OCI-LY7 (cell line): ENCODE data around the gene STRBP. TPM values are rescaled to one million over a fixed set of nuclear protein-coding genes. Genes with fewer than 3 reads are reported as not detected.

Experiments
- BruUV-seq: library from RNA; stranded (reverse); fragments of 400-500 nt; replicated peaks from 2 replicates; lab custom pipeline; 2021; lab: Mats Ljungman, UMichigan
- CTCF ChIA-PET: fragments of 300-600 bp; sonication (Branson Sonifier 250); formaldehyde crosslinking; loops from one replicate; lab custom pipeline; 2022; ENCODE audit warnings: antibody characterized with exemption; ENCODE audit not compliant: unreplicated experiment; lab: Charles Lee
- POLR2A ChIA-PET: fragments of 300-600 bp; sonication (Branson Sonifier 250); formaldehyde crosslinking; loops from one replicate; lab custom pipeline; 2022; ENCODE audit warnings: antibody characterized with exemption; lab: Charles Lee
- DNase-seq: peaks from one replicate; pipeline ENCODE4 v3.0.0-alpha.2; 2015; ENCODE audit warnings: low spot score
- H2AFZ ChIP-seq: fragments of 200-600 bp; sonication (generic), shearing (Covaris generic); 2 replicates; pipeline ENCODE4 v1.6.1; 2014; ENCODE audit warnings: mild to moderate bottlenecking, antibody characterized with exemption, low read length, moderate library complexity
- H3K27ac ChIP-seq: fragments of 200-600 bp; sonication (generic); 2 replicates; pipeline ENCODE4 v1.5.1; 2014; ENCODE audit warnings: mixed run types, low read depth, mild to moderate bottlenecking, moderate library complexity, low read length, inconsistent platforms; ENCODE audit not compliant: poor library complexity, severe bottlenecking
- H3K36me3 ChIP-seq: fragments of 200-600 bp; sonication (generic); 2 replicates; pipeline ENCODE4 v1.6.1; 2014; ENCODE audit warnings: mild to moderate bottlenecking, antibody characterized with exemption, low read length, moderate library complexity, mixed read lengths; ENCODE audit not compliant: insufficient read depth
- H3K4me1 ChIP-seq: fragments of 200-600 bp; sonication (generic); 2 replicates; pipeline ENCODE4 v1.5.1; 2014; ENCODE audit warnings: mild to moderate bottlenecking, low read length; ENCODE audit not compliant: insufficient read depth, poor library complexity, severe bottlenecking
- H3K4me2 ChIP-seq: fragments of 200-600 bp; sonication (generic); 2 replicates; pipeline ENCODE4 v1.6.1; 2014; ENCODE audit warnings: mild to moderate bottlenecking, low read length
- H3K4me3 ChIP-seq: fragments of 200-600 bp; sonication (generic); 2 replicates; pipeline ENCODE4 v1.5.1; 2014; ENCODE audit warnings: mild to moderate bottlenecking, low read depth, low read length; ENCODE audit not compliant: poor library complexity, severe bottlenecking
- H3K79me2 ChIP-seq: fragments of 200-600 bp; sonication (generic); 2 replicates; pipeline ENCODE4 v1.6.1; 2016; ENCODE audit warnings: low read depth, mild to moderate bottlenecking, low read length, moderate library complexity, mixed read lengths; ENCODE audit not compliant: insufficient read depth
- H3K9me2 ChIP-seq: fragments of 200-600 bp; sonication (generic); 2 replicates; pipeline ENCODE4 v1.6.1; 2016; ENCODE audit warnings: mild to moderate bottlenecking, low read length, mixed read lengths; ENCODE audit not compliant: insufficient read depth
- H3K9me3 ChIP-seq: fragments of 200-600 bp; sonication (generic); 2 replicates; pipeline ENCODE4 v1.6.1; 2014; ENCODE audit warnings: mild to moderate bottlenecking, mixed run types, low read length, mixed read lengths
- H4K20me1 ChIP-seq: fragments of 200-600 bp; sonication (generic); 2 replicates; pipeline ENCODE4 v1.6.1; 2014; ENCODE audit warnings: mild to moderate bottlenecking, antibody characterized with exemption, low read length, moderate library complexity, mixed read lengths; ENCODE audit not compliant: insufficient read depth
- EZH2phosphoT487 ChIP-seq: fragments of 200-600 bp; sonication (generic); IDR thresholded peaks from 2 replicates; pipeline ENCODE4 v1.6.1; 2018; ENCODE audit warnings: low read depth, borderline replicate concordance, mild to moderate bottlenecking, mixed run types, antibody characterized with exemption, low read length, moderate library complexity, mixed read lengths
- intact Hi-C: fragments of 100-400 bp; cut with micrococcal nuclease; formaldehyde crosslinking; loops from one replicate; pipeline ENCODE4 v1.10.0; 2022; ENCODE audit not compliant: unreplicated experiment
- total RNA-seq, 2 experiments: library from RNA; depleted of rRNA in 1 of 2; stranded (reverse); fragments of >200 nt in 1 of 2; shearing (Covaris generic) in 1 of 2; gene quantifications; 2 replicates each; pipeline ENCODE4 v1.2.3, GENCODE V29; 2014 to 2022
- TF ChIP-seq, protein P1 (sequence below): fragments of 200-600 bp; sonication (generic); conservative IDR thresholded peaks from 2 replicates; pipeline ENCODE4 v1.5.1; 2014; ENCODE audit warnings: mild to moderate bottlenecking, antibody characterized with exemption, low read length, moderate library complexity, mixed read lengths

Gene STRBP
- total RNA-seq, 2 experiments from 2014 or later, result 82.8 to 179 TPM

DNA sequence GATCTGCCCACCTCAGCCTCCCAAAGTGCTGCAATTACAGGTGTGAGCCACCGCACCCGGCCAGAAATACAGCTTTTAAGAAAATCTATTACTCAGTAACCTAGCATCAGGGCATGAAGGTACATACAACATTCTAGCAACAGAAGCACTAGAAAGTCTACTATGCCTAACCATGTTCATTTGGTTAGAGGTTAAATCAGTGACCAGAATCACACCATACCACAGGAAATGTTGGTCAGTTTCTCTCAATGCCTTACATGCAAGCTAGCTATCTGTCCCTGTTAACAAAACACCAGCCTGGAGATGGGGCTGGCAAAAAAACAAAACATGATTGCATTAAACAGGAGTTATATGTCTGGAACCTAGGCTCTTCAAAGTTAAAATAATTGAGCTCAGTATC lies 104.1 kb downstream of the STRBP start:
- no peaks in the 10 kb centered on the region for H3K9me2 ChIP-seq
- POLR2A ChIA-PET, result interaction anchor here (0.7 to 1.2 kb wide), 3 partner anchors 12 to 1785 kb away, joined by 3 to 5 read pairs (median 3); no protein-coding TSS in a partner anchor
- no peak for DNase-seq
- peaks cover 6% of the 10 kb centered on the region; the same call in 1 of the 2 replicates for H3K9me3 ChIP-seq
- H3K4me1 ChIP-seq, result peaks cover 71% of the 10 kb centered on the region
- H3K4me2 ChIP-seq, result no peak overlapping the region
- H4K20me1 ChIP-seq, result no peaks in the 10 kb centered on the region
- no TSS peak for BruUV-seq
- H3K79me2 ChIP-seq, result peaks cover 38% of the 10 kb centered on the region; the same call in 1 of the 2 replicates
- no peak overlapping the region for H3K4me3 ChIP-seq
- peaks cover 31% of the 10 kb centered on the region for H3K36me3 ChIP-seq
- CTCF ChIA-PET, result no interaction called here
- intact Hi-C loops, result no loop called here
- no peak overlapping the region for H2AFZ ChIP-seq
- H3K27ac ChIP-seq, result peak overlapping the region; percentile 10
- TF ChIP-seq, protein P1, sequence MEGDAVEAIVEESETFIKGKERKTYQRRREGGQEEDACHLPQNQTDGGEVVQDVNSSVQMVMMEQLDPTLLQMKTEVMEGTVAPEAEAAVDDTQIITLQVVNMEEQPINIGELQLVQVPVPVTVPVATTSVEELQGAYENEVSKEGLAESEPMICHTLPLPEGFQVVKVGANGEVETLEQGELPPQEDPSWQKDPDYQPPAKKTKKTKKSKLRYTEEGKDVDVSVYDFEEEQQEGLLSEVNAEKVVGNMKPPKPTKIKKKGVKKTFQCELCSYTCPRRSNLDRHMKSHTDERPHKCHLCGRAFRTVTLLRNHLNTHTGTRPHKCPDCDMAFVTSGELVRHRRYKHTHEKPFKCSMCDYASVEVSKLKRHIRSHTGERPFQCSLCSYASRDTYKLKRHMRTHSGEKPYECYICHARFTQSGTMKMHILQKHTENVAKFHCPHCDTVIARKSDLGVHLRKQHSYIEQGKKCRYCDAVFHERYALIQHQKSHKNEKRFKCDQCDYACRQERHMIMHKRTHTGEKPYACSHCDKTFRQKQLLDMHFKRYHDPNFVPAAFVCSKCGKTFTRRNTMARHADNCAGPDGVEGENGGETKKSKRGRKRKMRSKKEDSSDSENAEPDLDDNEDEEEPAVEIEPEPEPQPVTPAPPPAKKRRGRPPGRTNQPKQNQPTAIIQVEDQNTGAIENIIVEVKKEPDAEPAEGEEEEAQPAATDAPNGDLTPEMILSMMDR, result no peak
- no peak for TF ChIP-seq EZH2phosphoT487

DNA sequence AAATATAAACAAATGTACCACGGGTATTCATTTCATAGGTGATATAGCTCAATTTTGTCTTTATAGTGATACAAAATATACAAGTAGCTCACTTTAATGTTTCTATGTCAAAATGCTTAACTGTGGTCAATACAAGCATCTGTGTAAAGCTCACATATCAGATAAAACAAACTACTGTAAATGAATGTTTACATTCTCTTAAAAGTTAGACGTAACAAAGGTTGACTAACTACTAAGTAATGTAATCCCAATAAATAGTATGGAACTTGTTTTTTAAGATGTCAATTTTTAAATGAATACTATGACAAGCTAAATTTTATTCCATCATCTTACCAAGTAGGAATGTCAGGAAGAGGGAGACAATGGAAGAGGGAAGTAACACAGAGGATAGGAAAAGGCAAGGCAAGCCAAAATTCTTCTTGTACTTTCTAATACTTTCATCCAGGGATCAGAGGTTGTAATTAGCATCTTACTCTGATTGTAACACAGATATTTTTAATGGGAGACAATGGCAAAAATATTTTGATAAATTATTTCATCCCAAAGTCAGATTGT lies 105.5 kb downstream of the STRBP start:
- POLR2A ChIA-PET, result interaction anchor here (0.6 to 1.3 kb wide), 6 partner anchors 8 to 260 kb away, joined by 3 to 9 read pairs (median 3); no protein-coding TSS in a partner anchor
- DNase-seq, result no peak
- H3K9me3 ChIP-seq, result peaks cover 6% of the 10 kb centered on the region; the same call in 1 of the 2 replicates
- H4K20me1 ChIP-seq, result no peaks in the 10 kb centered on the region
- intact Hi-C loops, result no loop called here
- peaks cover 56% of the 10 kb centered on the region for H3K4me1 ChIP-seq
- H2AFZ ChIP-seq, result no peak overlapping the region
- H3K36me3 ChIP-seq, result peaks cover 42% of the 10 kb centered on the region
- H3K9me2 ChIP-seq, result no peaks in the 10 kb centered on the region
- CTCF ChIA-PET, result interaction anchor here (0.5 to 1.0 kb wide), 2 partner anchors 17 to 154 kb away, joined by 3 to 4 read pairs; no protein-coding TSS in a partner anchor
- no peak for TF ChIP-seq EZH2phosphoT487
- TF ChIP-seq, protein P1, result no peak
- H3K79me2 ChIP-seq, result peaks cover 24% of the 10 kb centered on the region; the same call in 1 of the 2 replicates
- no TSS peak for BruUV-seq
- H3K4me3 ChIP-seq, result no peak overlapping the region
- H3K27ac ChIP-seq, result peak overlapping the region; percentile 10
- H3K4me2 ChIP-seq, result peak overlapping the region; percentile 13; the same call in 1 of the 2 replicates

DNA sequence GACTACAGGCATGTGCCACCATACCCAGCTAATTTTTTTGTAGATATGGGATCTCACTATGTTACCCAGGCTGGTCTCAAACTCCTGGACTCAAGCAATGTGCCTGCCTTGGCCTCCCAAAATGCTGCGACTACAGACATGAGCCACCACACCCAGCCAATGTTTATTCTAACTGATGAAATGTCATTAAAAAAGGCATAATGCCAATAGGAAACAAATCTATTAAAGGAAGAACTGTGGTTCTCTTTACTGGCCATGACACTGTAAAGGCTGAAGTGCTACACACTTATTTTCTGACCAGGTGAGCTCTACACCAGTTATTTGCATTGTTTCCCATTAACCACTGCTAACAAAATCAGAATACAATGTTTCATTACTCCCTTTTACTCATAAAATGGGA lies 106.0 kb downstream of the STRBP start:
- peaks cover 6% of the 10 kb centered on the region; the same call in 1 of the 2 replicates for H3K9me3 ChIP-seq
- no peak overlapping the region for H3K27ac ChIP-seq
- no peak overlapping the region for H3K4me2 ChIP-seq
- peaks cover 47% of the 10 kb centered on the region for H3K36me3 ChIP-seq
- no peak for TF ChIP-seq EZH2phosphoT487
- TF ChIP-seq, protein P1, result no peak
- H4K20me1 ChIP-seq, result no peaks in the 10 kb centered on the region
- BruUV-seq, result no TSS peak
- ChIA-PET CTCF (interaction anchor here (0.5 to 1.0 kb wide), 2 partner anchors 17 to 155 kb away, joined by 3 to 4 read pairs; no protein-coding TSS in a partner anchor), POLR2A (interaction anchor here (0.6 to 1.3 kb wide), 6 partner anchors 9 to 260 kb away, joined by 3 to 9 read pairs (median 3); no protein-coding TSS in a partner anchor)
- no peaks in the 10 kb centered on the region for H3K9me2 ChIP-seq
- peaks cover 20% of the 10 kb centered on the region; the same call in 1 of the 2 replicates for H3K79me2 ChIP-seq
- no peak for DNase-seq
- peaks cover 51% of the 10 kb centered on the region for H3K4me1 ChIP-seq
- H3K4me3 ChIP-seq, result no peak overlapping the region
- no peak overlapping the region for H2AFZ ChIP-seq
- intact Hi-C loops, result no loop called here
